K562 (cell line): ENCODE measurements around the gene METTL6. TPM values are rescaled to one million over a fixed set of nuclear protein-coding genes. Genes with fewer than 3 reads are reported as not detected.

Source experiments
- ATAC-seq: fragments of 200-7000 bp; cut with Tn5 transposase; 3 replicates; pipeline ENCODE4 v1.9.1; 2020; ENCODE audit warnings: moderate library complexity
- BruUV-seq: library from RNA; stranded (reverse); fragments of 400-500 nt; replicated peaks from 2 replicates; lab custom pipeline; 2021; lab: Mats Ljungman, UMichigan
- CTCF ChIA-PET: fragments of 300-600 bp; formaldehyde crosslinking; extraction: SDS; loops from one replicate; lab custom pipeline; 2021; ENCODE audit warnings: low intra/inter-chr PET ratio; lab: Yijun Ruan, JAX
- POLR2A ChIA-PET: fragments of 300-600, 350-650 bp; sonication (Branson Sonifier 250); formaldehyde crosslinking; extraction: SDS; loops from one replicate; lab custom pipeline; 2021; ENCODE audit warnings: antibody characterized with exemption, inconsistent platforms; lab: Yijun Ruan, JAX
- DNase-seq, 4 experiments: peaks; one replicate each; pipeline versions ENCODE4 v3.0.0 to v3.0.0-alpha.2; 2011 to 2018; ENCODE audit warnings: low spot score in 3 of 4, mixed read lengths in 3 of 4; ENCODE audit errors: extremely low read depth in 1 of 4
- FAIRE-seq: peaks from 2 replicates; lab custom pipeline; 2011; peaks lifted over from hg19 to GRCh38; lab: Jason Lieb, UNC
- H2AFZ ChIP-seq: 2 replicates; pipeline ENCODE4 v1.6.0; 2011; ENCODE audit warnings: low read depth, low read length, control low read depth, inconsistent platforms
- H3K27ac ChIP-seq: fragments of 200-600 bp; 3 replicates; pipeline ENCODE4 v1.8.0; 2011; ENCODE audit warnings: low read depth, mild to moderate bottlenecking, control low read depth, inconsistent platforms, low read length, moderate library complexity, mixed read lengths; ENCODE audit errors: extremely low read depth
- H3K27me3 ChIP-seq, 2 experiments: fragments of 300-600 bp in 1 of 2; 2 replicates in 1 of 2; 3 replicates in 1 of 2; pipeline versions ENCODE4 v1.6.0 to v1.8.0; 2011; ENCODE audit warnings: inconsistent platforms in 2 of 2, low read length in 2 of 2, mild to moderate bottlenecking in 1 of 2, mixed read lengths in 1 of 2, moderate library complexity in 1 of 2; ENCODE audit not compliant: control insufficient read depth in 2 of 2, insufficient read depth in 2 of 2
- H3K36me3 ChIP-seq: fragments of 300-600 bp; 3 replicates; pipeline ENCODE4 v1.8.0; 2011; ENCODE audit warnings: mild to moderate bottlenecking, low read length, inconsistent platforms; ENCODE audit not compliant: control insufficient read depth, insufficient read depth
- H3K4me1 ChIP-seq, 2 experiments: fragments of 200-600 bp in 1 of 2; replicated peaks in 1 of 2; 2 replicates in 1 of 2; 3 replicates in 1 of 2; pipeline versions ENCODE4 v1.5.1 to v1.8.0; 2011; ENCODE audit warnings: inconsistent platforms in 2 of 2, low read length in 2 of 2, mild to moderate bottlenecking in 1 of 2, mixed read lengths in 1 of 2, moderate library complexity in 1 of 2; ENCODE audit not compliant: control insufficient read depth in 2 of 2, insufficient read depth in 2 of 2
- H3K4me2 ChIP-seq: 2 replicates; pipeline ENCODE4 v1.6.1; 2011; ENCODE audit warnings: low read length, control low read depth, inconsistent platforms, mixed read lengths; ENCODE audit not compliant: insufficient read depth
- H3K4me3 ChIP-seq: fragments of 200-600 bp; sonication (generic), shearing (Covaris generic); 2 replicates; pipeline ENCODE4 v1.5.1; 2016; ENCODE audit warnings: control low read depth, inconsistent platforms
- H3K79me2 ChIP-seq: fragments of 200-600 bp; 3 replicates; pipeline ENCODE4 v1.8.0; 2011; ENCODE audit warnings: low read length, inconsistent platforms; ENCODE audit not compliant: control insufficient read depth, insufficient read depth
- H3K9ac ChIP-seq, 2 experiments: 2 replicates each; pipeline versions ENCODE4 v1.6.0 to v1.6.1; 2011; ENCODE audit warnings: low read depth in 2 of 2, low read length in 2 of 2, control low read depth in 1 of 2, inconsistent platforms in 1 of 2, mild to moderate bottlenecking in 1 of 2, mixed read lengths in 1 of 2; ENCODE audit not compliant: insufficient read depth in 1 of 2
- H3K9me1 ChIP-seq: one replicate; pipeline ENCODE4 v1.6.0; 2011; ENCODE audit warnings: inconsistent platforms, mild to moderate bottlenecking, low read length, moderate library complexity; ENCODE audit not compliant: control insufficient read depth, insufficient read depth
- H3K9me3 ChIP-seq: replicated peaks from 2 replicates; pipeline ENCODE4 v1.5.1; 2011; ENCODE audit warnings: low read depth, low read length, inconsistent platforms; ENCODE audit not compliant: control insufficient read depth, insufficient read depth
- H4K20me1 ChIP-seq: replicated peaks from 2 replicates; pipeline ENCODE4 v1.6.1; 2011; ENCODE audit warnings: low read length, inconsistent platforms, mixed read lengths; ENCODE audit not compliant: control insufficient read depth, insufficient read depth
- CCNT2 ChIP-seq: IDR thresholded peaks from 2 replicates; pipeline ENCODE4 v1.6.1; 2011; ENCODE audit warnings: borderline replicate concordance, low read depth, mild to moderate bottlenecking, moderate library complexity, mixed read lengths, low read length; ENCODE audit not compliant: insufficient read length; ENCODE audit errors: extremely low read depth
- PRMT5 ChIP-seq: sonication (generic); formaldehyde crosslinking; IDR thresholded peaks from 2 replicates; pipeline ENCODE4 v1.5.0; 2020; ENCODE audit warnings: missing genetic modification reagents
- TAF15 ChIP-seq: fragments of 200-400 bp; formaldehyde crosslinking; IDR thresholded peaks from 2 replicates; pipeline ENCODE4 v1.6.1; 2017; ENCODE audit warnings: mild to moderate bottlenecking, low read depth, low read length, moderate library complexity
- ZFP1 ChIP-seq: fragments of 450-650 bp; formaldehyde crosslinking; IDR thresholded peaks from 2 replicates; pipeline ENCODE4 v1.4.0; 2020; ENCODE audit warnings: mild to moderate bottlenecking, mixed read lengths
- ZFP36 ChIP-seq: fragments of 150-350 bp; IDR thresholded peaks from 2 replicates; pipeline ENCODE4 v1.6.1; 2018; ENCODE audit warnings: low read length, low read depth; ENCODE audit not compliant: partially characterized antibody
- ZNF311 ChIP-seq: fragments of 250-450 bp; sonication (Bioruptor Pico); IDR thresholded peaks from 2 replicates; pipeline ENCODE4 v1.4.0; 2020; ENCODE audit warnings: mild to moderate bottlenecking, moderate library complexity
- WGBS: fragments of 100-300 bp; shearing (Covaris generic); methylation state at CpG from one replicate; pipeline ENCODE4 v1.1.6; 2016; ENCODE audit warnings: low coverage, mixed read lengths; ENCODE audit not compliant: insufficient coverage; ENCODE audit errors: missing lambda C conversion rate; 5-methylcytosine and 5-hydroxymethylcytosine counted together
- in situ Hi-C: fragments of 300-500 bp; cut with MboI; formaldehyde crosslinking; loops from 4 replicates; pipeline ENCODE4 v1.15.0; 2018; ENCODE audit warnings: inconsistent platforms, mixed read lengths
- intact Hi-C: fragments of 100-400 bp; cut with micrococcal nuclease; formaldehyde crosslinking; loops from 2 replicates; pipeline ENCODE4 v1.14.2; 2022
- polyA plus RNA-seq, 8 experiments: library from polyadenylated mRNA; depleted of rRNA in 4 of 8; stranded (reverse) in 5 of 8; unstranded in 3 of 8; fragments of >200 nt; fragmentation: Nextera tagmentation in 2 of 8; fragmentation: Illumina TruSeq in 1 of 8; extraction: Ambion mirVana in 2 of 8; extraction: Trizol in 1 of 8; gene quantifications; 2 replicates each; pipeline versions ENCODE4 v1.2.1 to v1.2.3, GENCODE V29; 2011 to 2014; ENCODE audit warnings: inconsistent platforms in 1 of 8, missing spikeins in 1 of 8
- total RNA-seq, 7 experiments: library from RNA; depleted of rRNA in 6 of 7; stranded (reverse); fragments of >200 nt in 6 of 7; fragmentation: Illumina TruSeq in 2 of 7; extraction: Trizol in 2 of 7; gene quantifications; 2 replicates each; pipeline versions ENCODE4 v1.2.1 to v1.2.3, GENCODE V29; 2011 to 2021; ENCODE audit warnings: low replicate concordance in 1 of 7
- TF ChIP-seq, protein P1 (sequence below), 2 experiments: fragments of 150-350 bp in 1 of 2; IDR thresholded peaks; 2 replicates each; pipeline ENCODE4 v1.6.1; 2012 to 2016; ENCODE audit warnings: low read depth in 2 of 2, low read length in 2 of 2, mild to moderate bottlenecking in 1 of 2, moderate library complexity in 1 of 2
- TF ChIP-seq, protein P2 (sequence below): fragments of 250-450 bp; sonication (Bioruptor Pico); IDR thresholded peaks from 2 replicates; pipeline ENCODE4 v1.4.0; 2020; ENCODE audit warnings: mild to moderate bottlenecking

Gene METTL6
- total and polyA plus RNA-seq, 9 of the 15 experiments (the other 6 are each of a cell fraction or from before 2014, with no cell fraction given): 18.8 to 61.5 (median 33.9) TPM

DNA sequence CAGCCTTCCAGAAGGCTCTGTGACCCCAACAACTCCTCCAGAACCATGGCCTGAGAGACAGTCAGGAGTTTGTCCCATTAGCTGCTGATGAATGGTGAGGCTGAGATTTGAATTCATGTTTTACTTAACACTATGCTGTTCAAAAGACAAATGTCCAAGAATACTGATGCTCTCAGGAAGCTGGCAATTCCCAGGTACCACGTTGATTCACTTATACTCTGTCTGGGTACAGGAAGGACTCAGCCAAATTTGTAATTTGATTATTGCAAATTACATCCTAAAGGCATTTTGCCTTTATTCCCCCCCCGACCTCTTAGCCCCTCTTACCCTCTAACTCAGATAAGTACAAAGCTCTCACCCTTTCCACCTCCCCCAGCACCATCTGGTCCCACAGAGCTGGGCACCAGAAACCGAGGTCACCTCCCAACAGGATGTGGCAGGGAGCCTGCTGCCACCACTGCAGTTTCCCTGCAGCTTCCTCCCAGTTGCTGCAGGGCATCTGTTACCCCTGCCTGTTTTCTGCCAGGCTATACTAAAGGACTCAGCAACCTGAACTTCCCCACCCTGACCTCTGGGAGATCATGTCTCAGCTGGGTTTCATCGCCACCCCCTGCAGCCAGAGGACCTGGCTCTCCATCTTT lies 33.7 kb upstream of the METTL6 start:
- ATAC-seq (no peak; the same call in 2 of the 3 replicates), DNase-seq (no peak), FAIRE-seq (no peak)
- Histone ChIP-seq H3K4me1 (no peaks in the 10 kb centered on the region), H3K9ac (no peak overlapping the region), H2AFZ (no peak overlapping the region), H3K9me1 (no peaks in the 10 kb centered on the region), H3K27me3 (peaks cover 27 to 31% of the 10 kb centered on the region in 2 experiments), H3K27ac (no peak overlapping the region), H4K20me1 (no peaks in the 10 kb centered on the region), H3K9me3 (no peaks in the 10 kb centered on the region), H3K36me3 (no peaks in the 10 kb centered on the region), H3K79me2 (no peaks in the 10 kb centered on the region), H3K4me2 (no peak overlapping the region), H3K4me3 (no peak overlapping the region)
- BruUV-seq: no TSS peak
- in situ Hi-C loops (no loop called here), intact Hi-C loops (no loop called here)
- ChIA-PET CTCF (no interaction called here), POLR2A (interaction anchor here (0.6 to 1.8 kb wide), 2 partner anchors 10 to 356 kb away, joined by 3 to 6 read pairs; no protein-coding TSS in a partner anchor)
- 2% methylated on average over 4 of the region's 4 CpGs for WGBS
- TF ChIP-seq ZFP1 (CRISPR knock-in tag) (no peak), PRMT5 (no peak), CCNT2 (no peak), ZNF311 (CRISPR knock-in tag) (no peak), TAF15 (no peak), ZFP36 (no peak)
- TF ChIP-seq, protein P1, sequence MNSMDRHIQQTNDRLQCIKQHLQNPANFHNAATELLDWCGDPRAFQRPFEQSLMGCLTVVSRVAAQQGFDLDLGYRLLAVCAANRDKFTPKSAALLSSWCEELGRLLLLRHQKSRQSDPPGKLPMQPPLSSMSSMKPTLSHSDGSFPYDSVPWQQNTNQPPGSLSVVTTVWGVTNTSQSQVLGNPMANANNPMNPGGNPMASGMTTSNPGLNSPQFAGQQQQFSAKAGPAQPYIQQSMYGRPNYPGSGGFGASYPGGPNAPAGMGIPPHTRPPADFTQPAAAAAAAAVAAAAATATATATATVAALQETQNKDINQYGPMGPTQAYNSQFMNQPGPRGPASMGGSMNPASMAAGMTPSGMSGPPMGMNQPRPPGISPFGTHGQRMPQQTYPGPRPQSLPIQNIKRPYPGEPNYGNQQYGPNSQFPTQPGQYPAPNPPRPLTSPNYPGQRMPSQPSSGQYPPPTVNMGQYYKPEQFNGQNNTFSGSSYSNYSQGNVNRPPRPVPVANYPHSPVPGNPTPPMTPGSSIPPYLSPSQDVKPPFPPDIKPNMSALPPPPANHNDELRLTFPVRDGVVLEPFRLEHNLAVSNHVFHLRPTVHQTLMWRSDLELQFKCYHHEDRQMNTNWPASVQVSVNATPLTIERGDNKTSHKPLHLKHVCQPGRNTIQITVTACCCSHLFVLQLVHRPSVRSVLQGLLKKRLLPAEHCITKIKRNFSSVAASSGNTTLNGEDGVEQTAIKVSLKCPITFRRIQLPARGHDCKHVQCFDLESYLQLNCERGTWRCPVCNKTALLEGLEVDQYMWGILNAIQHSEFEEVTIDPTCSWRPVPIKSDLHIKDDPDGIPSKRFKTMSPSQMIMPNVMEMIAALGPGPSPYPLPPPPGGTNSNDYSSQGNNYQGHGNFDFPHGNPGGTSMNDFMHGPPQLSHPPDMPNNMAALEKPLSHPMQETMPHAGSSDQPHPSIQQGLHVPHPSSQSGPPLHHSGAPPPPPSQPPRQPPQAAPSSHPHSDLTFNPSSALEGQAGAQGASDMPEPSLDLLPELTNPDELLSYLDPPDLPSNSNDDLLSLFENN (IDR thresholded peaks at IDR 0.05; ENCODE audit: low read depth in 2 of 2, low read length in 2 of 2): no peak
- TF ChIP-seq, protein P2, sequence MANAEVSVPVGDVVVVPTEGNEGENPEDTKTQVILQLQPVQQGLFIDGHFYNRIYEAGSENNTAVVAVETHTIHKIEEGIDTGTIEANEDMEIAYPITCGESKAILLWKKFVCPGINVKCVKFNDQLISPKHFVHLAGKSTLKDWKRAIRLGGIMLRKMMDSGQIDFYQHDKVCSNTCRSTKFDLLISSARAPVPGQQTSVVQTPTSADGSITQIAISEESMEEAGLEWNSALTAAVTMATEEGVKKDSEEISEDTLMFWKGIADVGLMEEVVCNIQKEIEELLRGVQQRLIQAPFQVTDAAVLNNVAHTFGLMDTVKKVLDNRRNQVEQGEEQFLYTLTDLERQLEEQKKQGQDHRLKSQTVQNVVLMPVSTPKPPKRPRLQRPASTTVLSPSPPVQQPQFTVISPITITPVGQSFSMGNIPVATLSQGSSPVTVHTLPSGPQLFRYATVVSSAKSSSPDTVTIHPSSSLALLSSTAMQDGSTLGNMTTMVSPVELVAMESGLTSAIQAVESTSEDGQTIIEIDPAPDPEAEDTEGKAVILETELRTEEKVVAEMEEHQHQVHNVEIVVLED (CRISPR knock-in tag): no peak
- TF ChIP-seq, all 486 proteins: peak for 0
